NCI-H1105 treated with DMSO at 0.1 percent for 48 hours (cell line): ENCODE data around the gene EGLN3.

Experiments
- DNase-seq: peaks from one replicate; lab custom pipeline; 2025; lab: John Stamatoyannopoulos, UW

EGLN3 gene

GRCh38 chr14:33962016-33962415, 11.1 kb upstream of the EGLN3 start:
- DNase-seq: no peak

- DNase-seq: no peak
Observed at GRCh38 chr14:33959692-33960151, 8.8 kb upstream of the EGLN3 start.

GRCh38 chr14:33958605-33959226, 7.8 kb upstream of the EGLN3 start:
- no peak for DNase-seq

GRCh38 chr14:33957993-33958392, 7.1 kb upstream of the EGLN3 start:
- DNase-seq: no peak

- DNase-seq: no peak
Observed at GRCh38 chr14:33957299-33957698, 6.4 kb upstream of the EGLN3 start.

GRCh38 chr14:33956640-33957039, 5.8 kb upstream of the EGLN3 start:
- no peak for DNase-seq

- DNase-seq: peak; percentile 79
Observed at GRCh38 chr14:33954016-33954598, 3.2 kb upstream of the EGLN3 start.

GRCh38 chr14:33952541-33952940, 1.7 kb upstream of the EGLN3 start:
- DNase-seq: no peak

- no peak for DNase-seq
Observed at GRCh38 chr14:33951183-33951840, 438 bp upstream of the EGLN3 start.

- DNase-seq: no peak
Observed at GRCh38 chr14:33949411-33949893, 1.4 kb downstream of the EGLN3 start.

GRCh38 chr14:33948869-33949408, 1.9 kb downstream of the EGLN3 start:
- DNase-seq: no peak

GRCh38 chr14:33948145-33948868, 2.6 kb downstream of the EGLN3 start:
- DNase-seq: no peak

- no peak for DNase-seq
Observed at GRCh38 chr14:33946679-33947476, 4.0 kb downstream of the EGLN3 start.

GRCh38 chr14:33945210-33946088, 5.4 kb downstream of the EGLN3 start:
- DNase-seq: no peak

GRCh38 chr14:33943096-33943883, 7.6 kb downstream of the EGLN3 start:
- peak; percentile 99 for DNase-seq

- no peak for DNase-seq
Observed at GRCh38 chr14:33941718-33942117, 9.2 kb downstream of the EGLN3 start.

GRCh38 chr14:33940561-33941011, 10.3 kb downstream of the EGLN3 start:
- DNase-seq: no peak

- DNase-seq: peak; percentile 86
Observed at GRCh38 chr14:33938131-33938949, 12.5 kb downstream of the EGLN3 start.

- DNase-seq: no peak
Observed at GRCh38 chr14:33936391-33936790, 14.5 kb downstream of the EGLN3 start.
